KMS-11 (cell line): ENCODE data around the gene PEX14.

Experiments used
- H2AFZ ChIP-seq: fragments of 200-600 bp; sonication (generic); 2 replicates; pipeline ENCODE4 v1.6.1; 2016; ENCODE audit warnings: antibody characterized with exemption, mixed run types, low read depth
- H3K27ac ChIP-seq: fragments of 200-600 bp; sonication (generic); 2 replicates; pipeline ENCODE4 v1.6.1; 2016; ENCODE audit warnings: mild to moderate bottlenecking, mixed run types
- H3K27me3 ChIP-seq: fragments of 200-600 bp; sonication (generic); 2 replicates; pipeline ENCODE4 v1.6.1; 2017; ENCODE audit warnings: mild to moderate bottlenecking, low read depth, mixed run types, moderate library complexity; ENCODE audit not compliant: insufficient read depth
- H3K36me3 ChIP-seq: fragments of 200-600 bp; sonication (generic); 2 replicates; pipeline ENCODE4 v1.6.1; 2017; ENCODE audit warnings: mild to moderate bottlenecking, mixed run types; ENCODE audit not compliant: insufficient read depth
- H3K4me1 ChIP-seq: fragments of 200-600 bp; sonication (generic); 2 replicates; pipeline ENCODE4 v1.6.1; 2016; ENCODE audit warnings: mild to moderate bottlenecking, low read depth, mixed run types; ENCODE audit not compliant: poor library complexity, severe bottlenecking
- H3K4me2 ChIP-seq: fragments of 200-600 bp; sonication (generic); 2 replicates; pipeline ENCODE4 v1.7.0; 2016; ENCODE audit warnings: mild to moderate bottlenecking, mixed run types
- H3K4me3 ChIP-seq: fragments of 200-600 bp; sonication (generic); IDR thresholded peaks from 2 replicates; pipeline ENCODE4 v1.6.1; 2017; ENCODE audit warnings: low read depth, low read length, mixed read lengths; ENCODE audit not compliant: insufficient read depth
- H3K79me2 ChIP-seq: fragments of 200-600 bp; sonication (generic); 2 replicates; pipeline ENCODE4 v1.6.1; 2016; ENCODE audit warnings: low read depth, mixed run types; ENCODE audit not compliant: insufficient read depth
- H3K9ac ChIP-seq: fragments of 200-600 bp; sonication (generic); 2 replicates; pipeline ENCODE4 v1.6.1; 2016; ENCODE audit warnings: mild to moderate bottlenecking, mixed run types
- H4K20me1 ChIP-seq: fragments of 200-600 bp; sonication (generic); 2 replicates; pipeline ENCODE4 v1.6.1; 2016; ENCODE audit warnings: mild to moderate bottlenecking, mixed run types; ENCODE audit not compliant: insufficient read depth
- TF ChIP-seq, protein P1 (sequence below): fragments of 200-600 bp; sonication (generic); conservative IDR thresholded peaks from 2 replicates; pipeline ENCODE4 v1.6.1; 2017; ENCODE audit warnings: low read depth, mild to moderate bottlenecking, antibody characterized with exemption, low read length, moderate library complexity, mixed read lengths

The PEX14 gene

DNA sequence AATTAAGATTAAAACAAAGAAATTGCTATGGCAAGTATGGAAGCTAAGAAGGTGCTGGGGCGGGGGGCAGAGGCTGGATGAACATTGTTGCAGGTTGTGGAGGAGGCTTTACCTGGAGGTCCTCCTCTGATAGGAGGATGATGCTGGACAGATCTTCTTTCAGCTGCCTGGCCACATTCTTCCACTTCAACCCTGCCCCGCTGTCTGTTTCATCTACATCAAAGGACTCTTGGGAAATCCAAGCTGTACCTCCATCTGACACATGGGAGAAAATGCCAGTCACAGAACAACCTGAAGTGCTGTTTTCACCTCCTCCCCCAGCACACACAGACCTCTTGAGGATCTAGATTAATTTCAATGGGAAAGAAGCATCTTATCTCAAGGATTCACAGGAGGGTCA is 7.7 kb upstream of the PEX14 start:
- Histone ChIP-seq H3K27ac (no peak overlapping the region), H3K4me3 (no peak overlapping the region), H2AFZ (no peak overlapping the region), H3K4me2 (no peak overlapping the region), H3K4me1 (peaks cover 8% of the 10 kb centered on the region), H3K79me2 (peaks cover 12% of the 10 kb centered on the region; the same call in 1 of the 2 replicates), H3K27me3 (no peaks in the 10 kb centered on the region), H3K9ac (no peak overlapping the region), H3K36me3 (peaks cover 16% of the 10 kb centered on the region; the same call in 1 of the 2 replicates), H4K20me1 (no peaks in the 10 kb centered on the region)
- TF ChIP-seq, protein P1, sequence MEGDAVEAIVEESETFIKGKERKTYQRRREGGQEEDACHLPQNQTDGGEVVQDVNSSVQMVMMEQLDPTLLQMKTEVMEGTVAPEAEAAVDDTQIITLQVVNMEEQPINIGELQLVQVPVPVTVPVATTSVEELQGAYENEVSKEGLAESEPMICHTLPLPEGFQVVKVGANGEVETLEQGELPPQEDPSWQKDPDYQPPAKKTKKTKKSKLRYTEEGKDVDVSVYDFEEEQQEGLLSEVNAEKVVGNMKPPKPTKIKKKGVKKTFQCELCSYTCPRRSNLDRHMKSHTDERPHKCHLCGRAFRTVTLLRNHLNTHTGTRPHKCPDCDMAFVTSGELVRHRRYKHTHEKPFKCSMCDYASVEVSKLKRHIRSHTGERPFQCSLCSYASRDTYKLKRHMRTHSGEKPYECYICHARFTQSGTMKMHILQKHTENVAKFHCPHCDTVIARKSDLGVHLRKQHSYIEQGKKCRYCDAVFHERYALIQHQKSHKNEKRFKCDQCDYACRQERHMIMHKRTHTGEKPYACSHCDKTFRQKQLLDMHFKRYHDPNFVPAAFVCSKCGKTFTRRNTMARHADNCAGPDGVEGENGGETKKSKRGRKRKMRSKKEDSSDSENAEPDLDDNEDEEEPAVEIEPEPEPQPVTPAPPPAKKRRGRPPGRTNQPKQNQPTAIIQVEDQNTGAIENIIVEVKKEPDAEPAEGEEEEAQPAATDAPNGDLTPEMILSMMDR, result no peak

DNA sequence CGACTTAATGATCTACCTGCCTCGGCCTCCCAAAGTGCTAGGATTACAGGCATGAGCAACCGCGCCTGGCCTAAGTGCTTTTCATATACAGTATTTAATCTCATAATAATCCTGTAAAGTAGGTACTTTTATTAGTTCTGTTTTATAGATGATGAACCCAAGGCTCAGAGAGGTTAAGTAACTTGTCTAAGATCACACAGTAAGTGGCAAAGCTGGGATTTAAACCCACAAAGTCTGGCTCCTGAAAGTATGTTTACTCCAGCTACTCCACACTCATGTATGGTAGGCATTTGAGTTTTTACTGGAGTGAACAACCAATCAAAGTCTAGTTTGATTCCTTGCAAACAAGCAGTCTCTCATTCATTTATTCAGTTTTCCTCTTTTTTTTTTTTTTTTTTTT is 4.7 kb upstream of the PEX14 start:
- TF ChIP-seq, protein P1, result no peak
- Histone ChIP-seq H3K4me2 (no peak overlapping the region), H3K4me3 (no peak overlapping the region), H3K4me1 (peaks cover 22% of the 10 kb centered on the region), H3K9ac (no peak overlapping the region), H2AFZ (no peak overlapping the region), H3K79me2 (peaks cover 13% of the 10 kb centered on the region; the same call in 1 of the 2 replicates), H3K27ac (no peak overlapping the region), H4K20me1 (no peaks in the 10 kb centered on the region), H3K27me3 (no peaks in the 10 kb centered on the region), H3K36me3 (peaks cover 7% of the 10 kb centered on the region; the same call in 1 of the 2 replicates)

GRCh38 chr1:10471411-10472219 is 3.1 kb upstream of the PEX14 start:
- peak overlapping the region; percentile 27; the same call in 1 of the 2 replicates for H3K27ac ChIP-seq
- H3K4me1 ChIP-seq, result peaks cover 34% of the 10 kb centered on the region
- peak overlapping the region; percentile 90 for H3K4me2 ChIP-seq
- no peaks in the 10 kb centered on the region for H3K27me3 ChIP-seq
- H3K9ac ChIP-seq, result peak overlapping the region; percentile 71
- peaks cover 2% of the 10 kb centered on the region; the same call in 1 of the 2 replicates for H3K36me3 ChIP-seq
- no peaks in the 10 kb centered on the region for H4K20me1 ChIP-seq
- H2AFZ ChIP-seq, result peak overlapping the region; percentile 95
- TF ChIP-seq, protein P1, result no peak
- peaks cover 21% of the 10 kb centered on the region; the same call in 1 of the 2 replicates for H3K79me2 ChIP-seq
- H3K4me3 ChIP-seq, result peak overlapping the region; percentile 97

DNA sequence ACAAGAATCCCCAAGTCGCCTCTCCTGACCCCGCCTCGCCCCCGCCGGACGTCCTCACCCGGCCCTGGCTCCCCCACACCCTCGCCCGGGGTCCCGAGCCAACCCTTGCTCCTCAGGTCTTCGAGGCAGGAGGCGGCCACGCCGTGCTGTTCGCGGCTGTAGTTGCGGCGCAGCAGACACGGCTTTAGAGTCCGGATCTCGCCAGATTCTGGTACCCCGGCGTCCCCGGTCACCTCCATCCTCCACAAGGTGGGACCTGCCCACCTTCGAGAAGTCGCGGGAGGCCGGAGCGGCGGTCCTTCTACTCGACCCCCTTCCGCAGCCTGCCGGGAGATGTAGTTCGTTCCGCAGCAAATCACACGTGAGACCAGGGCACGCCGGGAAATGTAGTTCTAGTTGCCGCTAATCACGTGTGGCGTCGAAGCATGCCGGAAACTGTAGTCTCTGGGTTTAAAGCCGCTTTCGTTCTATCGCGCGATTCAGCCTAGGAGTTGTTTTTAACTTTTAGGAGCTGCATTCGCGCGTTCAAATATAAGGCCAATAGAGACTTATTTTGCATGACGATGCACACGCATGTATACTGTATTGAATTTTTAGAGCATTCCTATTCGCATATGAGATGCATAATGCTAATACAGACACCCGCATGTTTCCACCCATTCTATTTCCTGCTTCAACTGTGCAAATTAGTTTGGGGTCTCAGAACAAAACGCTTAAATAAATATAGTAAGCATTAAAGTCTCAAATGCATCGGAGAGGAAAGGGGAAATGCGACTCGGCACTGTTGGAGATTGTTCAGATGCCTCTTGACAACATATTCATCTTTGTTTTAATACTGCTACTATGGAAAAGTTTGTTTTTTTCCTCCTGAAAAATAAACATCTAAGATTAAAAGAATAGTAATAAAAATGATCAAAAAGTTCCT is 2.3 kb upstream of the PEX14 start, which contains the start of gene DFFA:
Gene DFFA, minus strand, starts transcription at position 310 of the 925 bp plus-strand sequence. Its CDS starts 71 bp downstream, at position 239.
- H3K9ac ChIP-seq, result peak within 1 kb of the TSS; percentile 71
- no peaks in the 10 kb centered on the region for H3K36me3 ChIP-seq
- H3K4me1 ChIP-seq, result peaks cover 34% of the 10 kb centered on the region
- peak within 1 kb of the TSS; percentile 27; the same call in 1 of the 2 replicates for H3K27ac ChIP-seq
- no peaks in the 10 kb centered on the region for H4K20me1 ChIP-seq
- peak within 1 kb of the TSS; percentile 97 for H3K4me3 ChIP-seq
- no peaks in the 10 kb centered on the region for H3K27me3 ChIP-seq
- peaks cover 23% of the 10 kb centered on the region; the same call in 1 of the 2 replicates for H3K79me2 ChIP-seq
- peak within 1 kb of the TSS; percentile 95 for H2AFZ ChIP-seq
- peak within 1 kb of the TSS; percentile 90 for H3K4me2 ChIP-seq
- TF ChIP-seq, protein P1, result no peak
